Calu3 (cell line): ENCODE measurements around the gene RAB4A. TPM values are rescaled to one million over a fixed set of nuclear protein-coding genes. Genes with fewer than 3 reads are reported as not detected.

Experiments used
- Bru-seq: library from RNA; stranded (reverse); fragments of 400-500 nt; gene quantifications from one replicate; lab custom pipeline; 2021; lab: Mats Ljungman, UMichigan
- BruChase-seq, 2 experiments: library from RNA; stranded (reverse); fragments of 400-500 nt; gene quantifications; one replicate each; lab custom pipeline; 2021; lab: Mats Ljungman, UMichigan
- BruUV-seq: library from RNA; stranded (reverse); fragments of 400-500 nt; replicated peaks from 2 replicates; lab custom pipeline; 2021; lab: Mats Ljungman, UMichigan
- CTCF ChIA-PET: fragments of 300-600 bp; sonication (Branson Sonifier 250); formaldehyde crosslinking; loops from one replicate; lab custom pipeline; 2022; ENCODE audit warnings: antibody characterized with exemption; lab: Charles Lee
- DNase-seq: peaks from one replicate; pipeline ENCODE4 v3.0.0; 2022
- H3K27ac Mint-ChIP-seq: one replicate; pipeline ENCODE4 v1.8.0; 2022; ENCODE audit warnings: mixed read lengths; ENCODE audit not compliant: unreplicated experiment
- H3K27me3 Mint-ChIP-seq: one replicate; pipeline ENCODE4 v1.8.0; 2022; ENCODE audit warnings: mixed read lengths; ENCODE audit not compliant: unreplicated experiment
- H3K36me3 Mint-ChIP-seq: one replicate; pipeline ENCODE4 v1.8.0; 2022; ENCODE audit warnings: mild to moderate bottlenecking, moderate library complexity, mixed read lengths; ENCODE audit not compliant: insufficient read depth, unreplicated experiment
- H3K4me1 Mint-ChIP-seq: one replicate; pipeline ENCODE4 v1.8.0; 2022; ENCODE audit warnings: mild to moderate bottlenecking, low read depth, mixed read lengths; ENCODE audit not compliant: unreplicated experiment
- H3K4me3 Mint-ChIP-seq: one replicate; pipeline ENCODE4 v1.8.0; 2022; ENCODE audit warnings: mild to moderate bottlenecking, low read depth, moderate library complexity, mixed read lengths; ENCODE audit not compliant: unreplicated experiment
- H3K9me3 Mint-ChIP-seq: one replicate; pipeline ENCODE4 v1.8.0; 2022; ENCODE audit warnings: low read depth, mixed read lengths; ENCODE audit not compliant: unreplicated experiment
- intact Hi-C: fragments of 100-400 bp; cut with micrococcal nuclease; formaldehyde crosslinking; loops from one replicate; pipeline ENCODE4 v1.10.0; 2022; ENCODE audit not compliant: unreplicated experiment
- long read RNA-seq: library from polyadenylated mRNA; stranded (forward); transcript quantifications from one replicate; pipeline ENCODE4 v2.0.0, GENCODE V29; 2022
- total RNA-seq: library from RNA; stranded (reverse); gene quantifications from 2 replicates; pipeline ENCODE4 v1.2.3, GENCODE V29; 2022
- TF ChIP-seq, protein P1 (sequence below): fragments of 200-600 bp; IDR thresholded peaks from one replicate; pipeline ENCODE4 v1.8.0; 2022; ENCODE audit warnings: antibody characterized with exemption; ENCODE audit not compliant: unreplicated experiment

The RAB4A gene, protein sequence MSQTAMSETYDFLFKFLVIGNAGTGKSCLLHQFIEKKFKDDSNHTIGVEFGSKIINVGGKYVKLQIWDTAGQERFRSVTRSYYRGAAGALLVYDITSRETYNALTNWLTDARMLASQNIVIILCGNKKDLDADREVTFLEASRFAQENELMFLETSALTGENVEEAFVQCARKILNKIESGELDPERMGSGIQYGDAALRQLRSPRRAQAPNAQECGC
- 66.6 and 78.7 TPM in 2 replicates for total RNA-seq
- percentile 87 among the genes with signal in this experiment for Bru-seq, nascent RNA
- percentile 84 among the genes with signal in this experiment for BruChase-seq, experiment 1, labeled RNA remaining after a 6-hour chase
- BruChase-seq, experiment 2, labeled RNA remaining after a 2-hour chase, result percentile 80 among the genes with signal in this experiment
- long read RNA-seq, transcript RAB4A-201 (8 exons, 2,966 nt), result major isoform, 87 of 109 reads
- long read RNA-seq, transcript RAB4A-205 (6 exons, 2,799 nt), result minor isoform, 7 of 109 reads
- long read RNA-seq, partial matches to known transcripts, result 1 of 109 reads
- long read RNA-seq, other reads (novel, unspliced or antisense), result 11 of 109 reads

DNA sequence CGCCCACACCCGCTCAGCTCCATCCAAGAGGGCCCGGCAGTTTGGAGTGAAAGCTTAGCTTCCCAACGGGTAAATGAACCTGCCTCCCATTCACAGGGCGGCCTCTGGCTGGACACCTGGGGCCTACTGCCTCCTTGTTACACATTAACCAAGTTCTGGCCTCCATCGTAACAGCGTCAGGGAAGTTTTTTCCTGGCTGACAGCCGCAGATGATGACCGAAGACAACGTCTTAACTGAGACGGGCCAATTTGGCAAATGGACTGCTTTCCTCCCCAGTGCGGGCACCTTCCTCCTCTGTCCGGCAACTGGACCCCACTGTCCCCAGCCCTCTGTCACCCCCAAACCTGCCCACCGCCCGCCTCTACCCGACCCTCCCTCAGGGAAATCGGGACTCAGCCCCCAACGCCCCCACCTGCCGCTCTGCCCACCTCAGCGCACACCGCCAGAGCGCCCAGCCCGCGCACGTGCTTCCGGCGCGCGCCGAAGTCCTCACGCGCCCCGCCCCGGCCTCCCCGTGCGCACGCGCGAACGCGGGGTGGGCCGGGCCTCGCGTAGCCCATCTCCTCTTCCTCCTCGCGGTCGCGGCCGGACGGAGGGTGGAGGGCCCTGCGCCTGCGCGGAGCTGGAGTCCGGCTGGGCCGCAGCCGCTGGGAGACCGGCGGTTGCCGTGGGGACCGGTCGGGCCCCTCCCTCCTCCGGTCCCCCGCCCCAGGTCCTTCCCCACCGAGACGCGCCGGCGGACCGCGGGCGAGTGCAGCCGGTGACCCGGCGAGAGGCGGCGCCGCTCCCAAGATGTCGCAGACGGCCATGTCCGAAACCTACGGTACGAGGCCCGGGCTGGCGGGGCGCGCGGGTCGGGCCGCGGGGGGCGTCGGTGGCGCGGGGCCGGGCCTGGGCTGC is at the start of gene RAB4A:
RAB4A (plus strand) TSS at position 565 of the 901 bp plus-strand sequence; CDS start at position 794, 229 bp downstream.
- Mint-ChIP-seq H3K4me1 (peaks cover 29% of the 10 kb centered on the region), H3K27me3 (no peaks in the 10 kb centered on the region), H3K9me3 (no peaks in the 10 kb centered on the region), H3K36me3 (peaks cover 33% of the 10 kb centered on the region), H3K27ac (peak within 1 kb of the TSS; percentile 87), H3K4me3 (peak within 1 kb of the TSS; percentile 88)
- intact Hi-C loops, result no loop called here
- CTCF ChIA-PET, result interaction anchor here (0.6 kb wide), 1 partner anchor 583 kb away, joined by 3 read pairs; no protein-coding TSS in a partner anchor
- BruUV-seq, result no TSS peak
- DNase-seq, result peak; percentile 96
- TF ChIP-seq, protein P1, sequence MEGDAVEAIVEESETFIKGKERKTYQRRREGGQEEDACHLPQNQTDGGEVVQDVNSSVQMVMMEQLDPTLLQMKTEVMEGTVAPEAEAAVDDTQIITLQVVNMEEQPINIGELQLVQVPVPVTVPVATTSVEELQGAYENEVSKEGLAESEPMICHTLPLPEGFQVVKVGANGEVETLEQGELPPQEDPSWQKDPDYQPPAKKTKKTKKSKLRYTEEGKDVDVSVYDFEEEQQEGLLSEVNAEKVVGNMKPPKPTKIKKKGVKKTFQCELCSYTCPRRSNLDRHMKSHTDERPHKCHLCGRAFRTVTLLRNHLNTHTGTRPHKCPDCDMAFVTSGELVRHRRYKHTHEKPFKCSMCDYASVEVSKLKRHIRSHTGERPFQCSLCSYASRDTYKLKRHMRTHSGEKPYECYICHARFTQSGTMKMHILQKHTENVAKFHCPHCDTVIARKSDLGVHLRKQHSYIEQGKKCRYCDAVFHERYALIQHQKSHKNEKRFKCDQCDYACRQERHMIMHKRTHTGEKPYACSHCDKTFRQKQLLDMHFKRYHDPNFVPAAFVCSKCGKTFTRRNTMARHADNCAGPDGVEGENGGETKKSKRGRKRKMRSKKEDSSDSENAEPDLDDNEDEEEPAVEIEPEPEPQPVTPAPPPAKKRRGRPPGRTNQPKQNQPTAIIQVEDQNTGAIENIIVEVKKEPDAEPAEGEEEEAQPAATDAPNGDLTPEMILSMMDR, result no peak

DNA sequence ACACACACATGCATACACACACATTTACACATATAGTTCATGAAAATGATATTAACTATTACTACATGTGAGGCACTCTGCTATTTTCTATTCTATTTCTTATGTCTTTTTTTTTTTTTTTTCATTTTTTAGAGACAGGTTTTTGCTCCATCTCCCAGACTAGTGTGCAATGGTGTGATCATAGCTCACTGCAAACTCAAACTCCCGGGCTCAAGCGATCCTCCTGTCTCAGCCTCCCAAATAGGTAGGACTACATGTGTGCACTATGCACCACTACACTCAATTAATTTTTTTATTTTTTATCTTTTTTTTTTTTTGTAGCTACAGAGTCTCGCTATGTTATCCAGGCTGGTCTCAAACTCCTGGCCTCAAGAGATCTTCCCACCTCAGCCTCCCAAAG is 48.8 kb upstream of the RAB4A start:
- TF ChIP-seq, protein P1, result no peak
- BruUV-seq, result no TSS peak
- Mint-ChIP-seq H3K27ac (no peak overlapping the region), H3K9me3 (no peaks in the 10 kb centered on the region), H3K4me3 (no peak overlapping the region), H3K4me1 (peaks cover 24% of the 10 kb centered on the region), H3K27me3 (no peaks in the 10 kb centered on the region), H3K36me3 (no peaks in the 10 kb centered on the region)
- intact Hi-C loops, result loop anchor here (1.0 to 10.0 kb wide), 3 partner anchors 23 to 277 kb away; no protein-coding TSS in a partner anchor
- DNase-seq, result no peak
- CTCF ChIA-PET, result interaction anchor here (0.7 to 1.2 kb wide), 5 partner anchors 8 to 557 kb away, joined by 4 to 5 read pairs (median 4); no protein-coding TSS in a partner anchor

DNA sequence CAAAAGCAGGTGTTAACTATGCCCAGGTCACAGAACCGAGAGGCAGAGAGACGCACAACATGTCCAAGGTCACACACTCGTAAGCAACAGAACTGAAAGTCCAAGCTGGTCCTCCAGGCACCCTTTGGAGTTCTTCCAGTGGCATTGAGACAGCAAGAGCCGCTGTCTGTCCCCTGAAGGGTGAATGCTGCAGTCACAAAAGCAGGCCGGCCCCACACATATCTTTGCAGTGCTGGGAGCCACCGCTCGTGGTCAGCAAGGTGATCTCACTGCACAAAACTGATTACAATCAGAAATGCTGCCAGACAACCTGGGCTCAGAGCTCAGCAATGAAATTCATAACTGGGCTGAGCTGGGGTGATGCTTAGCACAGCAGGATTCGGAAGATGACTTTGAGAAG is 47.4 kb upstream of the RAB4A start:
- no peaks in the 10 kb centered on the region for H3K36me3 Mint-ChIP-seq
- CTCF ChIA-PET, result no interaction called here
- H3K27ac Mint-ChIP-seq, result no peak overlapping the region
- peak; percentile 48 for DNase-seq
- H3K27me3 Mint-ChIP-seq, result no peaks in the 10 kb centered on the region
- TF ChIP-seq, protein P1, result no peak
- no peaks in the 10 kb centered on the region for H3K9me3 Mint-ChIP-seq
- intact Hi-C loops, result loop anchor here (2.0 to 10.0 kb wide), 2 partner anchors 59 to 279 kb away; no protein-coding TSS in a partner anchor
- H3K4me3 Mint-ChIP-seq, result no peak overlapping the region
- peaks cover 33% of the 10 kb centered on the region for H3K4me1 Mint-ChIP-seq
- no TSS peak for BruUV-seq

DNA sequence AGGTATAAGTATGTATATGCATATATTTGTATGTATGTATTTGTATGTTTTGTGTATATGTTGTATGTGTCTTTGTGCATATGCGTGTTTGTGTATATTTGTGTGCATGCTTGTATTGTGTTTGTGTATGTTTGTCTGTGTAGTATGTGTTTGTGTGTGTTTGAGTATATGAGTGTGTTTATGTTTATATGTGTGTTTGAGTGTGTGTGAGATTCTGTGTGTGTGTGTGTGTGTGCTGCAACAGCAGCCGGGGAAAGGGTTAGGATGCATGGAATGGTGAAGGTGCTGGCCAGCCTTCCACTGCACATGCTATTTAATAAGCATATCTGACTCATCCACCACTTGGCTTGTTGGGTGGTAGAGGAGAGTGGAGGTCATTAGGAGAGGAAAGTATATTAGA is 46.6 kb upstream of the RAB4A start:
- no peak for DNase-seq
- Mint-ChIP-seq H3K27me3 (no peaks in the 10 kb centered on the region), H3K36me3 (peaks cover 3% of the 10 kb centered on the region), H3K4me3 (no peak overlapping the region), H3K4me1 (peaks cover 38% of the 10 kb centered on the region), H3K9me3 (no peaks in the 10 kb centered on the region), H3K27ac (no peak overlapping the region)
- BruUV-seq, result no TSS peak
- TF ChIP-seq, protein P1, result no peak
- intact Hi-C loops, result loop anchor here (10.0 kb wide), 1 partner anchor 280 kb away; no protein-coding TSS in a partner anchor
- CTCF ChIA-PET, result no interaction called here
